Gastroesophageal sphincter (tissue), 4 donors: ENCODE measurements around the gene TPRN. TPM values are rescaled to one million over a fixed set of nuclear protein-coding genes. Genes with fewer than 3 reads are reported as not detected.

Source experiments
- ATAC-seq: fragments of 150-250 bp; one replicate; pipeline ENCODE4 v1.9.1; 2016; ENCODE audit warnings: mild to moderate bottlenecking, moderate library complexity
- H3K27ac ChIP-seq, 4 donors: fragments of 200-600 bp; sonication (generic) in 3 of 4; 1 replicate in 3 of 4; 2 replicates in 1 of 4; pipeline ENCODE4 v1.5.1; 2016 to 2019
- H3K27me3 ChIP-seq: fragments of 200-600 bp; sonication (generic); one replicate; pipeline ENCODE4 v1.5.1; 2019
- H3K36me3 ChIP-seq, 2 donors: fragments of 200-600 bp; sonication (generic); one replicate each; pipeline ENCODE4 v1.5.1; 2019; ENCODE audit warnings: control low read depth in 1 of 2
- H3K4me1 ChIP-seq, 3 donors: fragments of 200-600 bp; sonication (generic); 1 replicate in 2 of 3; 2 replicates in 1 of 3; pipeline ENCODE4 v1.5.1; 2016 to 2019; ENCODE audit warnings: control low read depth in 2 of 3
- H3K4me3 ChIP-seq, 2 donors: fragments of 200-600 bp; sonication (generic); one replicate each; pipeline ENCODE4 v1.5.1; 2019; ENCODE audit warnings: mild to moderate bottlenecking in 1 of 2, moderate library complexity in 1 of 2
- H3K9me3 ChIP-seq, 3 donors: fragments of 200-600 bp; sonication (generic); one replicate each; pipeline ENCODE4 v1.5.1; 2017 to 2019; ENCODE audit warnings: control low read depth in 2 of 3
- CTCF ChIP-seq, 4 experiments: fragments of 200-600 bp in 2 of 4; fragments of 450-650 bp in 2 of 4; sonication (generic) in 1 of 4; IDR thresholded peaks; one replicate each; pipeline ENCODE4 v1.5.1; 2017 to 2019; ENCODE audit warnings: antibody characterized with exemption in 4 of 4, mild to moderate bottlenecking in 2 of 4, moderate library complexity in 2 of 4
- EP300 ChIP-seq: sonication (generic); formaldehyde crosslinking; IDR thresholded peaks from one replicate; pipeline ENCODE4 v1.6.1; 2017; ENCODE audit warnings: antibody characterized with exemption, mild to moderate bottlenecking
- POLR2A ChIP-seq, 2 donors: fragments of 450-650 bp; IDR thresholded peaks; one replicate each; pipeline ENCODE4 v1.6.1; 2017; ENCODE audit warnings: antibody characterized with exemption in 2 of 2, mild to moderate bottlenecking in 2 of 2, moderate library complexity in 1 of 2
- POLR2AphosphoS5 ChIP-seq: sonication (generic); formaldehyde crosslinking; IDR thresholded peaks from one replicate; pipeline ENCODE4 v1.6.1; 2017; ENCODE audit warnings: antibody characterized with exemption
- WGBS, 2 donors: methylation state at CpG; one replicate each; pipeline ENCODE4 v1.1.5; 2018; ENCODE audit warnings: low coverage in 1 of 2; 5-methylcytosine and 5-hydroxymethylcytosine counted together
- total RNA-seq, 4 donors: library from RNA; depleted of rRNA; stranded (reverse); fragments of >200 nt; gene quantifications; one replicate each; pipeline ENCODE4 v1.1.0, GENCODE V29; 2016

TPRN gene
- total RNA-seq, 4 donors from 2014 or later: 3.6 to 11.6 (median 6.1) TPM

GRCh38 chr9:137219757-137220316 is 19.3 kb upstream of the TPRN start:
- H3K27me3 ChIP-seq: no peaks in the 10 kb centered on the region
- H3K36me3 ChIP-seq: peaks cover 0 to 19% of the 10 kb centered on the region in 2 donors
- no peak overlapping the region for H3K27ac ChIP-seq
- 80% methylated on average over 2 of the region's 10 CpGs; no CpG with 5 or more reads in 1 of the 2 donors for WGBS, 2 donors
- H3K9me3 ChIP-seq: no peaks in the 10 kb centered on the region
- peaks cover 0 to 55% (median 16%) of the 10 kb centered on the region in 3 donors for H3K4me1 ChIP-seq
- TF ChIP-seq POLR2A (IDR thresholded peaks at IDR 0.05): no peak
- no peak for TF ChIP-seq EP300
- no peak for TF ChIP-seq POLR2AphosphoS5
- TF ChIP-seq CTCF (IDR thresholded peaks at IDR 0.05): no peak
- no peak for ATAC-seq
- no peak overlapping the region for H3K4me3 ChIP-seq

- no peaks in the 10 kb centered on the region for H3K9me3 ChIP-seq
- peaks cover 0 to 28% of the 10 kb centered on the region in 2 donors for H3K36me3 ChIP-seq
- no peak overlapping the region for H3K4me3 ChIP-seq
- no peak for TF ChIP-seq POLR2A (IDR thresholded peaks at IDR 0.05)
- TF ChIP-seq CTCF (IDR thresholded peaks at IDR 0.05): no peak
- no peak for TF ChIP-seq POLR2AphosphoS5
- TF ChIP-seq EP300: no peak
- H3K27ac ChIP-seq: no peak overlapping the region
- H3K27me3 ChIP-seq: no peaks in the 10 kb centered on the region
- 80% methylated on average over 1 of the region's 12 CpGs; no CpG with 5 or more reads in 1 of the 2 donors for WGBS, 2 donors
- no peak for ATAC-seq
- H3K4me1 ChIP-seq: peaks cover 0 to 46% (median 11%) of the 10 kb centered on the region in 3 donors
These were observed 18.3 kb upstream of the TPRN start for GRCh38 chr9:137218754-137219271.

GRCh38 chr9:137218212-137218753 is 17.7 kb upstream of the TPRN start:
- H3K9me3 ChIP-seq: no peaks in the 10 kb centered on the region
- H3K4me1 ChIP-seq: peaks cover 0 to 45% (median 11%) of the 10 kb centered on the region in 3 donors
- no peak overlapping the region for H3K27ac ChIP-seq
- no peak overlapping the region for H3K4me3 ChIP-seq
- no CpG with 5 or more reads among the region's 30 CpGs for WGBS, 2 donors
- ATAC-seq: no peak
- H3K27me3 ChIP-seq: no peaks in the 10 kb centered on the region
- no peak for TF ChIP-seq POLR2A (IDR thresholded peaks at IDR 0.05)
- no peak for TF ChIP-seq CTCF (IDR thresholded peaks at IDR 0.05)
- no peak for TF ChIP-seq POLR2AphosphoS5
- TF ChIP-seq EP300: no peak
- peaks cover 0 to 28% of the 10 kb centered on the region in 2 donors for H3K36me3 ChIP-seq

GRCh38 chr9:137217276-137218211 is 17.0 kb upstream of the TPRN start:
- peaks cover 0 to 28% of the 10 kb centered on the region in 2 donors for H3K36me3 ChIP-seq
- H3K27ac ChIP-seq: no peak overlapping the region
- H3K4me3 ChIP-seq: peak overlapping the region in 1 of 2 donors; percentile 26
- no CpG with 5 or more reads among the region's 36 CpGs for WGBS, 2 donors
- peak; percentile 24 for ATAC-seq
- H3K27me3 ChIP-seq: no peaks in the 10 kb centered on the region
- H3K4me1 ChIP-seq: peaks cover 0 to 38% (median 11%) of the 10 kb centered on the region in 3 donors
- no peaks in the 10 kb centered on the region for H3K9me3 ChIP-seq
- no peak for TF ChIP-seq POLR2AphosphoS5
- TF ChIP-seq POLR2A (IDR thresholded peaks at IDR 0.05): no peak
- no peak for TF ChIP-seq CTCF (IDR thresholded peaks at IDR 0.05)
- TF ChIP-seq EP300: no peak
